ENCODE results near the gene TRAPPC4. TPM values are rescaled to one million over a fixed set of nuclear protein-coding genes. Genes with fewer than 3 reads are reported as not detected.
"Not testable (repeated sequence)": the region's sequence is repeated elsewhere in the genome, so short reads cannot be mapped to it uniquely, and the experiment has no call there.

Gene TRAPPC4, protein sequence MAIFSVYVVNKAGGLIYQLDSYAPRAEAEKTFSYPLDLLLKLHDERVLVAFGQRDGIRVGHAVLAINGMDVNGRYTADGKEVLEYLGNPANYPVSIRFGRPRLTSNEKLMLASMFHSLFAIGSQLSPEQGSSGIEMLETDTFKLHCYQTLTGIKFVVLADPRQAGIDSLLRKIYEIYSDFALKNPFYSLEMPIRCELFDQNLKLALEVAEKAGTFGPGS
- 54.5 TPM for total RNA-seq

- Histone ChIP-seq H3K4me3 (ENCODE audit: low read length) (peak within 1 kb of the TSS; percentile 82), H3K9me3 (ENCODE audit: low read depth, low read length) (no peaks in the 10 kb centered on the region), H3K27me3 (ENCODE audit: insufficient read depth, low read length) (no peaks in the 10 kb centered on the region), H3K4me1 (ENCODE audit: insufficient read depth, low read length) (peaks cover 35% of the 10 kb centered on the region)
These were observed at the start of gene TRAPPC4, which contains the start of gene RPS25 for GRCh38 chr11:119018074-119018938. TRAPPC4 (plus strand) TSS chr11:119018766; CDS start chr11:119018796, 30 bp downstream. RPS25 (minus strand) TSS chr11:119018343; CDS start chr11:119018284, 59 bp downstream.

DNA sequence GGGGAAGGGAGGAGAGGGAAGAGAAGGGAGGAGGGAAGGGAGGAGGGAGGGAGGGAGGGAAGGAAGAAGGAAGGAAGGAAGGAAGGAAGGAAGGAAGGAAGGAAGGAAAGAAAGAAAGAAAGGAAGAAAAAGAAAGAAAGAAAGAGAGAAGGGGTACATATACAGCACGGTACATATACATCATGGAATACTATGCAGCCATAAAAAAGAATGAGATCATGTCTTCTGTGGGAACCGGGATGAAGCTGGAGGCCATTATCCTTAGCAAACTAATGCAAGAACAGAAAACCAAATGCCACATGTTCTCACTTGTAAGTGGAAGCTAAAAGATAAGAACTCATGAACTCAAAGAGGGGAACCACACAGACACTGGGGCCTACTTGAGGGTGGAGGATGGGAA lies 49.1 kb upstream of the TRAPPC4 start:
- not testable (repeated sequence) for H3K4me3 ChIP-seq (ENCODE audit: low read length); H3K4me1 ChIP-seq (ENCODE audit: insufficient read depth, low read length); H3K27me3 ChIP-seq (ENCODE audit: insufficient read depth, low read length); H3K9me3 ChIP-seq (ENCODE audit: low read depth, low read length)

DNA sequence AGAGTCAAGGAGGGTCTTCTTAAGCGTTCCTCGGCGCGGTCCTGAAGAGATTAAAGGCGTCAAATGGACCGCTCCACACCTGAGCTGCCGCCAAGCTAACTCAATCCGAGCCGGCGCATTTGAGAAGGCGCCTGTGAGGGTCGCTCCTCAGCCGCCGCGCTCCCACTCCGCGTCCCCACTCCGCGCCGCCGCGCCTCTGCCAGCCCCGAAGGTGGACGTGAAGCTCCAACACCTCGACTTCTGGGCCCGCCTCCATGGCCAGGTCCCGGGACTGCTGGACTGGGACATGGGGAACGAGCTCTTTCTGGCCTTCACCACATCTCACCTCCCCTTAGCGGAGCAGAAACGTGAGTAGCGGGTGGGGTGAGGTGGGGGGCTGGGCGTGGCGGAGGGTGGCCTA lies 46.9 kb upstream of the TRAPPC4 start, which contains the start of gene FOXR1:
FOXR1 (plus strand) TSS at position 116 of the 400 bp plus-strand sequence; CDS start at position 287, 171 bp downstream.
- Histone ChIP-seq H3K4me1 (ENCODE audit: insufficient read depth, low read length) (no peaks in the 10 kb centered on the region), H3K9me3 (ENCODE audit: low read depth, low read length) (no peaks in the 10 kb centered on the region), H3K4me3 (ENCODE audit: low read length) (no peak within 1 kb of the TSS), H3K27me3 (ENCODE audit: insufficient read depth, low read length) (peaks cover 3% of the 10 kb centered on the region)

GRCh38 chr11:118973985-118974384 lies 44.6 kb upstream of the TRAPPC4 start:
- H3K4me1 ChIP-seq (ENCODE audit: insufficient read depth, low read length): no peaks in the 10 kb centered on the region
- H3K4me3 ChIP-seq (ENCODE audit: low read length): no peak overlapping the region
- H3K9me3 ChIP-seq (ENCODE audit: low read depth, low read length): no peaks in the 10 kb centered on the region
- peaks cover 3% of the 10 kb centered on the region for H3K27me3 ChIP-seq (ENCODE audit: insufficient read depth, low read length)

DNA sequence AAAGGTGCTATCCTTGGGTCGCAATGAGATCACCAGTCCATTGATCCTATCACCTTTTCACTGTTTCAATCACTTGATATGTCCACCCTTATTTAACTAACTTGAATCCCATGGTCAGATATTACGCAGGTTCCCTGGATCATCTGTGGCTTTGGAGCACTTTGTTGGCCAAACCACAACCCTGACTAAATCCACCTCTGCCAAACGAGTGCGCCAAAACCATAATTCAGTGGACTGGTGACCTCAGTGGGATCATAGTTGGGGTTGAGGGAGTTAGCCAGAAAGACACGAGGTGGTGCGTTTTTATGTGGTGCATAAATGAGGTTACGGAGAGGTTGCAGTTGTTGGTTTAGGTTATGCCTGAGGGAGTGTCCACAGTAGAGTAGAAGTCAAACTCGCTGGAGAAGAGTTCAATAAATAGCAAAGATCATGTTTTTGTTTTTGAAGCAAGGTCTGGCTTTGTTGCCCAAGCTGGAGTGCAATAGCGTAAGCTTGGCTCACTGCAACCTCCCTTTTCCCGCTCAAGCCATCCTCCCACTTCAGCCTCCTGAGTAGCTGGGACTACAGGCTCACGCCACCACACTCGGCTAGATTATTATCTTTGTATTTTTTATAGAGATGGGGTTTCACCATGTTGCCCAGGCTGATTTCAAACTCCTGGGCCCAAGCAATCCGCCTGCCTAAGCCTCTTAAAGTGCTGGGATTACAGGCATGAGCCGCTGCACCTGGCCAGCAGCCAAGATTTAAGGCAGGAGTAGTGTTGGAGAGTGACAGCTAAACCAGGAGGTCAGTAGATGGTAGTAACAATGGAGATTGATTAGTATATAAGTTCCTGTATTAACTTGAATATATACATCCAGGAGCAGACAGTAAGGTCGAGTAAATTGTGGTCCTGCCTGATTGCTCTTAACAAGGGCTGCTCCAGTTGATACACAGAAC lies 42.5 kb upstream of the TRAPPC4 start:
- peaks cover 3% of the 10 kb centered on the region for H3K27me3 ChIP-seq (ENCODE audit: insufficient read depth, low read length)
- no peak overlapping the region for H3K4me3 ChIP-seq (ENCODE audit: low read length)
- H3K9me3 ChIP-seq (ENCODE audit: low read depth, low read length): no peaks in the 10 kb centered on the region
- H3K4me1 ChIP-seq (ENCODE audit: insufficient read depth, low read length): peaks cover 10% of the 10 kb centered on the region

DNA sequence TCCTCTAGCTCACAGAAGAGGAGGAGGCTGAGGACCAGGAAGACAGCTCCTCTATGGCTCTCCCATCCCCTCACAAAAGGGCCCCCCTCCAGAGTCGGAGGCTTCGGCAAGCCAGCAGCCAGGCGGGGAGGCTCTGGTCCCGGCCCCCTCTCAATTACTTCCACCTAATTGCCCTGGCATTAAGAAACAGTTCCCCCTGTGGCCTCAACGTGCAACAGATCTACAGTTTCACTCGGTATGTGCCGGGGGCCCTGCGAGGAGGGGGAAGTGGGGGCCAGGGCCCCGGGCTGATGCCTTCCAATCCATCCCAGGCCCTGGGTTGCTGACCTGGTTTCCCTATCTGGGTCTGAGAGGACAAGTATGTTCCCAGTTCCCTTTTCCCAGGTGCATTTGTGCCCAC lies 39.1 kb upstream of the TRAPPC4 start:
- H3K9me3 ChIP-seq (ENCODE audit: low read depth, low read length): no peaks in the 10 kb centered on the region
- H3K4me3 ChIP-seq (ENCODE audit: low read length): no peak overlapping the region
- no peaks in the 10 kb centered on the region for H3K27me3 ChIP-seq (ENCODE audit: insufficient read depth, low read length)
- H3K4me1 ChIP-seq (ENCODE audit: insufficient read depth, low read length): peaks cover 10% of the 10 kb centered on the region

DNA sequence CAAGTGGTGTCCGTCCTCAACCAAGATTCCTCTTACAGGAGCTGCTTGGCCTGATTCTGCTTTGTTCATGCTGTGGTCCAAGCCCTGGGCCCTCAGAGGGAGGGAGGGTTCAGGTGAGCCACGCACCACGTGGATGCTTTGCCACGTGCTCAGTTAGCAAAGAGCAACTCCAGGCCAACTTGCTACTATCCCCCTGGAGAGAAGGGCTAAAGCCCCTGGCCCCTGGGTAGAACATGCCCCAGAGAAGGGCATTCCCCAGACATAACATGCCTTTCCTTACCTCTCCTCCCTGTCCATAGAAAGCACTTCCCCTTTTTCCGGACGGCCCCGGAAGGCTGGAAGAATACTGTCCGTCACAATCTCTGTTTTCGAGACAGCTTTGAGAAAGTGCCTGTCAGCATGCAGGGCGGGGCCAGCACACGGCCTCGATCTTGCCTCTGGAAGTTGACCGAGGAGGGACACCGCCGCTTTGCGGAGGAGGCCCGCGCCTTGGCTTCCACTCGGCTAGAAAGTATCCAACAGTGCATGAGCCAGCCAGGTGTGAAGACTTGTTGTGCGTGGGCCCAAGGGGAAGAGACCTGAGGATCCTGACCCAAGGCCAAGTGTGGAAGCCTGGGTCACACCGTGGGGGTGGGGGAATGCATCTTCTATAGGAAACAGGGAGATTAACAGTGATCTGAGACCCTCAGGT lies 38.2 kb upstream of the TRAPPC4 start:
- Histone ChIP-seq H3K27me3 (ENCODE audit: insufficient read depth, low read length) (no peaks in the 10 kb centered on the region), H3K4me1 (ENCODE audit: insufficient read depth, low read length) (peaks cover 10% of the 10 kb centered on the region), H3K4me3 (ENCODE audit: low read length) (no peak overlapping the region), H3K9me3 (ENCODE audit: low read depth, low read length) (no peaks in the 10 kb centered on the region)

GRCh38 chr11:118984337-118984736 lies 34.2 kb upstream of the TRAPPC4 start:
- not testable (repeated sequence) for H3K4me1 ChIP-seq (ENCODE audit: insufficient read depth, low read length); H3K4me3 ChIP-seq (ENCODE audit: low read length); H3K27me3 ChIP-seq (ENCODE audit: insufficient read depth, low read length); H3K9me3 ChIP-seq (ENCODE audit: low read depth, low read length)

- no peaks in the 10 kb centered on the region for H3K9me3 ChIP-seq (ENCODE audit: low read depth, low read length)
- no peaks in the 10 kb centered on the region for H3K27me3 ChIP-seq (ENCODE audit: insufficient read depth, low read length)
- no peak overlapping the region for H3K4me3 ChIP-seq (ENCODE audit: low read length)
- peaks cover 8% of the 10 kb centered on the region for H3K4me1 ChIP-seq (ENCODE audit: insufficient read depth, low read length)
These were observed 33.7 kb upstream of the TRAPPC4 start for GRCh38 chr11:118984825-118985224.

- Histone ChIP-seq H3K9me3 (ENCODE audit: low read depth, low read length) (no peaks in the 10 kb centered on the region), H3K4me3 (ENCODE audit: low read length) (no peak overlapping the region), H3K4me1 (ENCODE audit: insufficient read depth, low read length) (no peaks in the 10 kb centered on the region), H3K27me3 (ENCODE audit: insufficient read depth, low read length) (no peaks in the 10 kb centered on the region)
These were observed 30.3 kb upstream of the TRAPPC4 start for GRCh38 chr11:118988280-118988679.

GRCh38 chr11:118991486-118992038 lies 27.0 kb upstream of the TRAPPC4 start:
- not testable (repeated sequence) for H3K4me1 ChIP-seq (ENCODE audit: insufficient read depth, low read length); H3K9me3 ChIP-seq (ENCODE audit: low read depth, low read length)

GRCh38 chr11:118996926-118997626 lies 21.5 kb upstream of the TRAPPC4 start:
- H3K27me3 ChIP-seq (ENCODE audit: insufficient read depth, low read length): no peaks in the 10 kb centered on the region
- no peaks in the 10 kb centered on the region for H3K9me3 ChIP-seq (ENCODE audit: low read depth, low read length)
- H3K4me1 ChIP-seq (ENCODE audit: insufficient read depth, low read length): peaks cover 26% of the 10 kb centered on the region
- H3K4me3 ChIP-seq (ENCODE audit: low read length): peak overlapping the region; percentile 50

More at GRCh38 chr11:118991486-118992038, 27.0 kb upstream of the TRAPPC4 start:
- H3K4me3 ChIP-seq (ENCODE audit: low read length); H3K27me3 ChIP-seq (ENCODE audit: insufficient read depth, low read length): not testable (repeated sequence)

DNA sequence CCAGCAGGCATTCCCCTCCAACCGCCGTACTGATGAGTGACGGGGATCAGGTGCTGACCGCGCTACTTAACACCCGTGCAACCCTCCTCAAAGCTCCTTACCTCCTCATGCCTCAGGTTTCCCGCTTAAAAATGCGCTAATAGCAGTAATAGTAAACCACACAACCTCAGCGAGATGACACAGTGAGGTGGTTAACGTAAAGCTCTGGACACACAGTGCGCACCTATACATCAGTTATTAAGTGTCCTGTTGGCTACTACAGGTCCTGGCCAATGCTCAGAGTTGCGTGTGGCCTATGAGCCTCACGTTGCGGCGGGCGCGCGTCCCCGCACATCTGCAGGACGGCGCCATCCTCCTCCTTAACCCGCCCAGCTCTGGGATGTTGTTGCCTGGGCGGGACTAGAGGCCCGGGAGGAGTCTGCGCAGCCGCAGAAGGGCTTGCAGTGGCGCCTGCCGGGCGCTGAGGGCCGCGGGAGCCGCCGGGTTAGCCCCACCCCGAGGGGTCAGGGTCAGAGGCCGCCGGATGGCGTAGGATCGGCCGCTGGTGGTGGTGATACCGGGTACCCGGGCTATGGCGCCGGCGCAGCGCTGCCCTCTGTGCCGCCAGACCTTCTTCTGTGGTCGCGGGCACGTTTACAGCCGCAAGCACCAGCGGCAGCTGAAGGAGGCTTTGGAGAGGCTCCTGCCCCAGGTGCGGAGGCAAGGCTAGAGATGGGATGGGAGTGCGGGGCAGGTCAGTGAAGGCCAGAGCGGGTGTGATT lies 20.8 kb upstream of the TRAPPC4 start, which contains the start of gene CENATAC:
CENATAC (plus strand) TSS at position 512 of the 761 bp plus-strand sequence; CDS start at position 572, 60 bp downstream.
- no peaks in the 10 kb centered on the region for H3K27me3 ChIP-seq (ENCODE audit: insufficient read depth, low read length)
- peak within 1 kb of the TSS; percentile 50 for H3K4me3 ChIP-seq (ENCODE audit: low read length)
- no peaks in the 10 kb centered on the region for H3K9me3 ChIP-seq (ENCODE audit: low read depth, low read length)
- H3K4me1 ChIP-seq (ENCODE audit: insufficient read depth, low read length): peaks cover 26% of the 10 kb centered on the region
